ENCODE results near the gene GXYLT2.

GXYLT2 gene

GRCh38 chr3:72938471-72939265 is 50.8 kb downstream of the GXYLT2 start:
- DNase-seq (ENCODE audit: low read depth) = no peak

- DNase-seq (ENCODE audit: low read depth) = no peak
Measured at GRCh38 chr3:72941245-72941644, 53.4 kb downstream of the GXYLT2 start.

GRCh38 chr3:72942427-72942826 is 54.6 kb downstream of the GXYLT2 start:
- no peak for DNase-seq (ENCODE audit: low read depth)

DNA sequence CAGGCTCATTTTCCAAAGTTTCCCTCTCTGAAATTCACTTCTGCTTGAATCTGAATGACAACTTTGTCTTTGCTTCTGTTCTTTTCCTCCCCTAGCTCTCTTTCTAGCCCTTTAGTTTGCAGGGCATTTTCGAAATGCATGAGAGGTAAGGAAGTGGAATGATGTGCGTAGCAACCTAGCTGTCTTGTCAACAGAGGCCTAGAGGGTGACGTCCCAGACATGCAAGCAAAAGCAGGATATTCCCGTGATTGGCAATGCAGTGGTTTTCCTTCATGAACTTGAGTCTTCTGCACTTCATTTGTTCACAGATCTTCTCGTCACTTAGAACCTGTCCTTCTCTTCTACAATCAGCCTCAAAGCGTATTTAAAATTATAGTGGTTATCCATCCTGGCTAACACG is 56.9 kb downstream of the GXYLT2 start:
- no peak for DNase-seq (ENCODE audit: low read depth)

DNA sequence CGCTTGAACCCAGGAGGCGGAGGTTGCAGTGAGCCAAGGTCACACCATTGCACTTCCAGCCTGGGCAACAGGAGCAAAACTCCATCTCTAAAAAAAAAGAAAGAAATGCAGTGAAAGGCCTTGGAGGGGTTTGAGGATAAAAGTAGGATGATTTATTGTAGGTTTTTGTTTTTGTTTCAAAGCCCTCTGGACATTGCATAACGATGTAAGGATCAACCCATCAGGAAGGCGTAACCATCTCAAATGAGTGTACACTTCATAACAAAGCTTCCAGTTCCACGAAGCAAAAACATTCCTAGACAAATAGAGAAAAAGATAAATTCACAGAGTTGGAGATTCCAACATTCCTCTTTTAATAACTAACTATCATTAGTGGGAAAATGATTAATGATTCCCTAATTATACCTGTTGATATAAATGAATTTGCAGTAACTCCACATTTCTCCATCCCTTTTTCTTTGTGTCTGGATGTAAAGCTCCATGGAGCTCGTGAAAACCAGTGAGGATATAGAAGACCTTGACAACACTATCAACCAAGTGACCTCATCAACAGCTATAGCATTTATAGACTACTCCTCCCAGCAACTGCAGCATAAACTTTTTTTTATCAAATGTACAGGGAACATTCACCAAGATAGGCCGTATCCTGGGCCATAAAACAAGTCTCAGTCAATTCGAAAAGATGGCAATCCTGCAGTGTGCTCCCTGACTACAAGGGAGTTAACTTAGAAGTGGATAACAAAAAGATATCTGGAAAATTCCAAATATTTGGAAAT is 60.1 kb downstream of the GXYLT2 start:
- DNase-seq (ENCODE audit: low read depth) = no peak

DNA sequence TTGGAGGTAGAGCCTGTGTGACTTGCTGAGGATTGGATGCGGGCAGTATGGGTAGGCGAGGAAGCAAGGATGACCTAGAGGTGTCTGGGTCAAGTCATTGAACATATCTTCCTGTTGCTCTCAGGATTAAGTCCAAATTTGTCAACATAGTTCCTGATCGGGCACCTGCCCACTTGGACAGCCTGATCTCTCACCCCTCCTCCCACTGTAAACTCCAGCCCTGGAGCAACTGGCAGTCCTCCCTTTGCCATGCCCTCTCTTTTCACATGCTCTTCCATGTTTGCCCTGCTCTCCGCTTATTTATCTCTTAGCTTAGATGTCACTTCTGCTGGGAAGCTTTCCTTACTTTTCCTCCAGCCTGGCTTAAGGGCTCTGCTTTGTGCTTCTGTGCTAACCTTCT is 61.2 kb downstream of the GXYLT2 start:
- no peak for DNase-seq (ENCODE audit: low read depth)

- no peak for DNase-seq (ENCODE audit: low read depth)
Measured at GRCh38 chr3:72950372-72950771, 62.5 kb downstream of the GXYLT2 start.

DNA sequence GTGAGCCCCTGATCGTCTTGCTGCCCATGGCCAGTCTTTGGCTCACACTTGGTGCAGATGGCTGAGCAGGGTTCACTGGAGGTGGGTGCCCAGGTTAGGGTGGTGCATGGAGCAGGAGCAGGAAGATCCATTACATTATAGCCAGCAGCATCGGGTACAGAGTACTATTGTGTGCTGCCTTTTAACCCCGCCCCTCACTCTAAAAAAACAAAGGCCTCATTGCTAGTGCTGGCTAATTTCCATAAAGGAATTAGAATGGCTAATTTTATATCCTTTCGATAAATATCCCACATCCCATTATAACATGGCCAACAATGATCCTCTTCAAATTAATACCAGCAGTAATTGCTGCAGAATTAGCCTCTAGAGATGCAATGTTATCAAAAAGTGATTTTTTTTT is 63.0 kb downstream of the GXYLT2 start:
- no peak for DNase-seq (ENCODE audit: low read depth)

DNA sequence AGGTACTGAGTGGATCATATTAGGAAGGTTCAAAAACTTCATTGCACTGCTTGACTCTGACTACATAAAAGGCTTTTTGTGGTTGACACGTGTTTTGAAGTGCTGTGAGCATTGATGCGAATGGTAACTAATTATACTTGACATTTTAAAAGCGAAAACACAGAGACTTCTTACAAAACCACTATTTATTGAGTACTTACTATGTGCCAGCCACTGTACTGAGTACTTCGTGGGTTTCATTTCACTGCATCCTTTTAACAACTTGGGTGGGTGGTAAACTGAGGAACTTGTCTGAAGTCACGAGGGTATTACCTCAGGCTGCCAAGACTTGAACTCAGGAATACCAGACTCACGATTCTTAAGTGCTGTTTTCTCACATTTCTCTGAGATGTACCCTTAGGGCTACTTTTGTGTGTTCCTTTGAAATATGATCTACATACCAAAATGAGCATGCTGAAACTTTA is 63.4 kb downstream of the GXYLT2 start:
- no peak for DNase-seq (ENCODE audit: low read depth)

GRCh38 chr3:72953325-72953956 is 65.6 kb downstream of the GXYLT2 start:
- DNase-seq (ENCODE audit: low read depth) = no peak

- DNase-seq (ENCODE audit: low read depth) = no peak
Measured at GRCh38 chr3:72957297-72957696, 69.5 kb downstream of the GXYLT2 start.

- DNase-seq (ENCODE audit: low read depth) = no peak
Measured at GRCh38 chr3:72959336-72959735, 71.5 kb downstream of the GXYLT2 start.

GRCh38 chr3:72960812-72961518 is 73.1 kb downstream of the GXYLT2 start:
- DNase-seq (ENCODE audit: low read depth) = no peak

DNA sequence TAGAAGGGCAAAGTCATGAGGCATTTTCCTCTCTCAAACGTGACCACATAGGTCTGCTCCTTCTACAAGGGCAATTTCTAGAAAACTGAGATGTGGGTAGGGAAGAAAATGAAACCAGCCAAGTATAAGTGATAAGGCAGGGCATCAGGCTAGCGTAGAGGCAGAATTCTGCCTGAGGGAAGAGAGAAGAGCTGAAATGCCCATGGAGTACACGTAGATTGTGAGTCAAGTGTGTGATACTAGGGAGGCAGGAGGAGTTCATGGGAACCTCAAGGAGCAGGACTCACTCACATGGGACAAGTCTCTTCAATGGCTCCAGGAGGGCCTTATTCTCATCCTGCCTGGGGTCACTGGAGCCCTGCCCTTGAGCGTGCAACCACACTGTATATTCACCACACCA is 73.9 kb downstream of the GXYLT2 start:
- DNase-seq (ENCODE audit: low read depth) = no peak

GRCh38 chr3:72962317-72962716 is 74.5 kb downstream of the GXYLT2 start:
- no peak for DNase-seq (ENCODE audit: low read depth)

DNA sequence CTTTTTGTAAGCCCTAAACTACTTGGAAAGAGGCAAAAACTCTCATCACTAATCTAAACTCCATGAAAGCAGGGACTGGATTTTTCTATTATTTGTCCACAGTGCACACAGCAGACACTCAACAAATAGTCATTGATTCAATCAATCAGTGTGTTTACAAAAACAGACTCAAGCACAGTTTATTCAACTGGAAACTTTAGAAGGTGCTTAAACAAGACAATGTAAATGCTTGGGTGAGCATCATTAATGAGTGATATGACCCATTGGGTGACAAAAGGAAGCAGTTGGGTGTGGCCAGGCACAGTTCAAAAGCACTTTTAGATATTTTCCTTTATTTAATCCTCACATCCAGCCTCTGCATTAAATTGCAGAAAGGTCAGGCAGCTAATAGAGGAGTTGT is 76.8 kb downstream of the GXYLT2 start:
- no peak for DNase-seq (ENCODE audit: low read depth)

DNA sequence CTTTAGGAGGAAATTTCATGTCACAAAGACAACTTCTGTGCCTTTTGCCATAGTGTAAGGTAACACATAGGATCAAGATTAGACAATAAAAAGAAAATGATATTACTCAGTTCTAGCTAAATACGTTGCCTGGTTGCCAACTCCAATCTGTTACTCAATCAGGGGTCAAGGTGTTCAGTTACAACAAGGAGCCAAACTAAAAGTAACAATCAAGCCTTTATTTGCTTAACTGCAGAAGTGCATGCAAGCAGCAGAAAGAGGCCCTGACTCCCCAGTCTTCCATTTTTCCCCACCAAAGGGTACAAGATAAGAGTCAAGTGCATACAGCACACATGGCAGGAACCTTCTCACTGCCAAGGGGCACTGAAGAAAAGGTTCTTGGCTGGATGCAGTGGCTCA is 80.4 kb downstream of the GXYLT2 start:
- DNase-seq (ENCODE audit: low read depth) = no peak

- no peak for DNase-seq (ENCODE audit: low read depth)
Measured at GRCh38 chr3:72969766-72970165, 81.9 kb downstream of the GXYLT2 start.

- DNase-seq (ENCODE audit: low read depth) = no peak
Measured at GRCh38 chr3:72970942-72971341, 83.1 kb downstream of the GXYLT2 start.

GRCh38 chr3:72972706-72973030 is 84.8 kb downstream of the GXYLT2 start:
- DNase-seq (ENCODE audit: low read depth) = no peak

- no peak for DNase-seq (ENCODE audit: low read depth)
Measured at GRCh38 chr3:72973031-72973723, 85.3 kb downstream of the GXYLT2 start.

DNA sequence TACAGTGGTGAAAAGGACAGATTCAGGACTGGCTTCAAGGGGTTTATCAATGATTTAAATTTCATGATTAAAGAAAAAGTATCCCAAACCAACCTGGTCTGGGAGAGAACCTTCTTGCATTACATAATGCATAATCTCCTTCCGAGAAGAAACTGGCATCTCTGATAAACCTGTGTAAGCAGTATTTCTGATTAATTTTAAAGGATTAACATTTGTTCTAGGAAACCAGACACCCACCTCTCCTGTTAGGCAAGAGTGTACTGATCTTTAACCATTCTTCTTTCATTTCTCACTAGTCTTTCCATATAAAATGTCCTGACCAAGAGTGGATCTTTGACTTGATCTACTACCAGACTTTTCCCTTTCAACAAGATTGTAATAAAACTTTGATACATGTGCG is 85.9 kb downstream of the GXYLT2 start:
- DNase-seq (ENCODE audit: low read depth) = no peak

Data from activated gamma-delta T cell treated with anti-CD3 and anti-CD28 coated beads, Interleukin-2, amount 50 U/mL, for 16 hours (primary cell).